Adrenal gland (tissue), 5 donors: ENCODE results near the gene KLHL7.

ENCODE experiments used
- CTCF ChIP-seq, 6 experiments: fragments of 450-650 bp in 4 of 6; fragments of 200-600 bp in 2 of 6; sonication (generic) in 1 of 6; IDR thresholded peaks; 1 replicate in 5 of 6; 2 replicates in 1 of 6; pipeline versions ENCODE4 v1.5.1 to v1.8.0; 2016 to 2021; ENCODE audit warnings: antibody characterized with exemption in 6 of 6, mild to moderate bottlenecking in 2 of 6, moderate library complexity in 1 of 6
- POLR2A ChIP-seq, 2 donors: fragments of 450-650 bp; IDR thresholded peaks; one replicate each; pipeline ENCODE4 v1.6.1; 2017; ENCODE audit warnings: antibody characterized with exemption in 2 of 2, mild to moderate bottlenecking in 2 of 2, moderate library complexity in 1 of 2
- donor health status: DM: no; HTN: no; CAD: no.

GRCh38 chr7:23220690-23221305, 115.2 kb downstream of the KLHL7 start:
- TF ChIP-seq POLR2A (IDR thresholded peaks at IDR 0.05) (no peak), CTCF (IDR thresholded peaks at IDR 0.05) (no peak)
